H7 (cell line): Measurements from ENCODE around the gene SMCO4. TPM values are rescaled to one million over a fixed set of nuclear protein-coding genes. Genes with fewer than 3 reads are reported as not detected.
"Not testable (repeated sequence)": the region's sequence is repeated elsewhere in the genome, so short reads cannot be mapped to it uniquely, and the experiment has no call there.

Experiments
- DNase-seq: peaks from one replicate; pipeline ENCODE4 v3.0.0; 2012
- H3K27me3 ChIP-seq: 2 replicates; pipeline ENCODE4 v1.6.0; 2011; ENCODE audit warnings: mild to moderate bottlenecking, low read length; ENCODE audit not compliant: control insufficient read depth, insufficient read depth
- H3K36me3 ChIP-seq: replicated peaks from 2 replicates; pipeline ENCODE4 v1.5.1; 2011; ENCODE audit warnings: low read length; ENCODE audit not compliant: control insufficient read depth, insufficient read depth
- H3K4me3 ChIP-seq: 2 replicates; pipeline ENCODE4 v1.5.1; 2011; ENCODE audit warnings: low read depth, mild to moderate bottlenecking, control low read depth, low read length, moderate library complexity; ENCODE audit not compliant: insufficient read depth
- total RNA-seq: library from RNA; depleted of rRNA; stranded (reverse); fragments of >200 nt; shearing (Covaris generic); gene quantifications from 2 replicates; pipeline ENCODE4 v1.2.3, GENCODE V29; 2014; rRNA removed

Gene SMCO4
- total RNA-seq, 1 experiment from 2014 or later = 84.9 TPM

DNA sequence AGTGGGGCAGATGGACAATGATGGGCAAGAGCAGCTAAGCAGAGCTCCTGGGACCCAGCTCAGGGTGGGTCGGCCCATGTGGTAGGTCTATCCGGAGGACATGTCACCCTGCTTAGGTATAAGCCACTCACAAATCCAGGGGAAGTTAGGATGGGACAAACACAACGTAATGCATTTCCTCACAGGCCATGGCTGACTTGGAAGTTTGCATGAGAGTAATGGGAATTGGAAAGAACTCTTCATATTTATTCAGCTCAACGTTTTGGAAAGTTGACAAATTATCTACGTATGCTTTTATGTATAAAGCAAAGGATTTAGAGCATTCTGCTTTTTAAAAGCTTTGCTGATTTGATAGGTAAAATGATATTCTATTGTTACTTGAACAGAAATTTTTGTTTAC is 74.9 kb downstream of the SMCO4 start:
- Histone ChIP-seq H3K36me3 (no peaks in the 10 kb centered on the region), H3K4me3 (no peak overlapping the region), H3K27me3 (no peaks in the 10 kb centered on the region)
- DNase-seq = no peak

DNA sequence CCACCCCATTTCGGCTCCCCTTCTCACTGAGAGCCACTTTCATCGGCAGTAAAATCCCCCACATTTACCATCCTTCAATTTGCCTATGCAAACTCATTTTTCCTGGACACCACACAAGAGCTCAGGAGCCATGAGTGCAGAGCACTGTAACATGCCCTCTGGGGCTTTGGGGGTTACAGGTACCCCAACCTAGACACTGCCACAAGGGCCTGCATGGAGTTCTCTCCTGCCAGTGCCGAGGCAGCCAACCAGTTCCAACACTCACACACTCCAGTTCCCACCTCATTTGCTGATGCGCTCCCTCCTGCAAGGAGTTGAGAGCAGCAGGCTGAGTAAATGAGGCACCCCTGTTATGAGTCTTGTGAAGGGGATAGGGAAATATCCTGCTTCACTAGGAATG is 76.1 kb downstream of the SMCO4 start:
- Histone ChIP-seq H3K27me3 (no peaks in the 10 kb centered on the region), H3K36me3 (no peaks in the 10 kb centered on the region), H3K4me3 (no peak overlapping the region)
- no peak for DNase-seq

DNA sequence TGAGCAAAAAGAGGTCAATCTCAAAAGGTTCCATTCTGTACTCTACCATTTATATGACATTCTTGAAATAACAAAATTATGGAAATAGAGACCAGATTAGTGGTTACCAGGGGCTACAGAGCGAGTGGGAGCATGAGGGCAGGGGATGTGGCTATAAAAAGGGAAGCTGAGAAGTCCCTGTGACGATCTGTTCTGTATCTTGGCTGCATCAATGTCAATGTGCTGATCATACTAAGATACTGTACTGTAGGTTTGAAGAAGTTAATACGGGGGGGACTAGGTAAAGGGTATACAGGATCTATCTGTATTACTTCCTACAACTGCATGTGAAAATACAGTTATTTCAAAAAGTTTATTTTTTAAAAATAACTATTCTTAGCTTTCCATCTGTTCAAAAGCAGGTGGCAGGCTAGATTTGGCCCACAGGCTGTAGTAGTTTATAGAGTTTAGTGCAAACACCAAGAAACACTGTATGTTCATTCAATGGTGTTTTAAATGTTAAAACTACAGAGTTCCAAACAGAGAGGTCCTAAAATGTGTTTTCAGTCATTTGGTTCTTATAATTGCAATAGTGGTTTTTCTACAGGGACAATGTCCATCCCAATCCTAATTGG is 78.2 kb downstream of the SMCO4 start:
- Histone ChIP-seq H3K27me3 (no peaks in the 10 kb centered on the region), H3K4me3 (no peak overlapping the region), H3K36me3 (no peaks in the 10 kb centered on the region)
- DNase-seq = no peak

- not testable (repeated sequence) for DNase-seq, H3K4me3 ChIP-seq, H3K27me3 ChIP-seq, H3K36me3 ChIP-seq
Observed at GRCh38 chr11:93463666-93464065, 79.5 kb downstream of the SMCO4 start.

DNA sequence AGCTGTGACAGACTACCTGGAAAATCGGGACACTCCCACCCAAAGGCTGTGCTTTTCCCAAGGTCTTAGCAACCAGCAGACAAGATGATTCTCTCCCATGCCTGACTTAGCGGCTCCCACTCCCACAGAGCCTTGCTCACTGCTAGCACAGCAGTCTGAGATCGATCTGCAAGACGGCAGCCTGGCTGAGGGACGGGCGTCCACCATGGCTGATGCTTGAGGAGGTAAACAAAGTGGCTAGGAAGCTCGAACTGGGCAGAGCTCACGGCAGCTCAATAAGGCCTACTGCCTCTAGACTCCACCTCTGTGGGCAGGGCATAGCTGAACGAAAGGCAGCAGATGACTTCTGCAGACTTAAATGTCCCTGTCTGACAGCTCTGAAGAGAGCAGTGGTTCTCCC is 84.9 kb downstream of the SMCO4 start:
- Histone ChIP-seq H3K4me3 (no peak overlapping the region), H3K27me3 (no peaks in the 10 kb centered on the region), H3K36me3 (no peaks in the 10 kb centered on the region)
- DNase-seq = no peak

- no peaks in the 10 kb centered on the region for H3K36me3 ChIP-seq
- no peaks in the 10 kb centered on the region for H3K27me3 ChIP-seq
- H3K4me3 ChIP-seq = no peak overlapping the region
- DNase-seq = peak; percentile 16
Observed at GRCh38 chr11:93444617-93445073, 98.5 kb downstream of the SMCO4 start.

DNA sequence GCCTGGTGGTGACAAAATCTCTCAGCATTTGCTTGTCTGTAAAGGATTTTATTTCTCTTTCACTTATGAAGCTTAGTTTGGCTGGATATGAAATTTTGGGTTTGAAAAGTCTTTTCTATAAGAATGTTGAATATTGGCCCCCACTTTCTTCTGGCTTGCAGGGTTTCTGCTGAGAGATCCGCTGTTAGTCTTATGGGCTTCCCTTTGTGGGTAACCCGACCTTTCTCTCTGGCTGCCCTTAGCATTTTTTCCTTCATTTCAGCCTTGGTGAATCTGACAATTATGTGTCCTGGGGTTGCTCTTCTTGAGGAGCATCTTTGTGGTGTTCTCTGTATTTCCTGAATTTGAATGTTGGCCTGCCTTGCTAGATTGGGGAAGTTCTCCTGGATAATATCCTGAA is 100.0 kb downstream of the SMCO4 start:
- not testable (repeated sequence) for H3K27me3 ChIP-seq, H3K36me3 ChIP-seq, H3K4me3 ChIP-seq, DNase-seq

- no peak for DNase-seq
- H3K27me3 ChIP-seq = no peaks in the 10 kb centered on the region
- H3K4me3 ChIP-seq = no peak overlapping the region
- H3K36me3 ChIP-seq = no peaks in the 10 kb centered on the region
Observed at GRCh38 chr11:93432247-93432646, 110.9 kb downstream of the SMCO4 start.

Other genes starting within 250 kb of the SMCO4 start
- gene DEUP1, start 212.6 kb downstream of the SMCO4 start, total RNA-seq = not detected in 2 replicates
- 15.3 and 15.9 TPM in 2 replicates for gene CEP295, start 118.3 kb upstream of the SMCO4 start, total RNA-seq
- gene TAF1D, start 198.1 kb upstream of the SMCO4 start, total RNA-seq = 84.6 and 171 TPM in 2 replicates
- 19.3 and 27.0 TPM in 2 replicates for gene C11orf54, start 198.3 kb upstream of the SMCO4 start, total RNA-seq
- 24.5 and 36.8 TPM in 2 replicates for gene MED17, start 240.9 kb upstream of the SMCO4 start, total RNA-seq